IMR-90 (cell line): Measurements from ENCODE around the gene GABRR1. TPM values are rescaled to one million over a fixed set of nuclear protein-coding genes. Genes with fewer than 3 reads are reported as not detected.

Experiments used
- ATAC-seq: fragments of 200-7000 bp; cut with Tn5 transposase; 2 replicates; pipeline ENCODE4 v1.9.1; 2020; ENCODE audit warnings: low read depth, mild to moderate bottlenecking, moderate library complexity
- BruUV-seq: library from RNA; stranded (reverse); fragments of 400-500 nt; replicated peaks from 2 replicates; lab custom pipeline; 2021; lab: Mats Ljungman, UMichigan
- CTCF ChIA-PET: fragments of 300-600 bp; formaldehyde crosslinking; extraction: SDS; loops from one replicate; lab custom pipeline; 2021; ENCODE audit warnings: antibody characterized with exemption; lab: Yijun Ruan, JAX
- POLR2A ChIA-PET: fragments of 300-600 bp; sonication (Branson Sonifier 250); formaldehyde crosslinking; loops from one replicate; lab custom pipeline; 2022; ENCODE audit warnings: antibody characterized with exemption; ENCODE audit not compliant: unreplicated experiment; lab: Charles Lee
- DNase-seq: peaks from one replicate; pipeline ENCODE4 v3.0.0; 2013
- H2AFZ ChIP-seq: replicated peaks from 2 replicates; pipeline ENCODE3; 2013; ENCODE audit warnings: low read length, mild to moderate bottlenecking; ENCODE audit not compliant: poor library complexity
- H2AK5ac ChIP-seq: 2 replicates; pipeline ENCODE4 v1.6.1; 2013; ENCODE audit warnings: low read depth, low read length, inconsistent platforms
- H2AK9ac ChIP-seq: replicated peaks from 2 replicates; pipeline ENCODE3; 2013; ENCODE audit warnings: mild to moderate bottlenecking, low read depth, low read length, moderate library complexity; ENCODE audit not compliant: poor library complexity
- H2BK120ac ChIP-seq: 2 replicates; pipeline ENCODE4 v1.6.1; 2013; ENCODE audit warnings: low read depth, low read length, inconsistent platforms
- H2BK15ac ChIP-seq: 3 replicates; pipeline ENCODE4 v1.6.1; 2013; ENCODE audit warnings: low read depth, low read length, inconsistent platforms
- H2BK20ac ChIP-seq: 2 replicates; pipeline ENCODE4 v1.6.1; 2013; ENCODE audit warnings: low read depth, mild to moderate bottlenecking, inconsistent platforms, low read length, moderate library complexity
- H2BK5ac ChIP-seq: 2 replicates; pipeline ENCODE4 v1.6.1; 2013; ENCODE audit warnings: mild to moderate bottlenecking, low read depth, low read length, inconsistent platforms; ENCODE audit not compliant: poor library complexity, severe bottlenecking
- H3K14ac ChIP-seq: replicated peaks from 2 replicates; pipeline ENCODE4 v1.6.1; 2013; ENCODE audit warnings: low read depth, low read length, inconsistent platforms
- H3K18ac ChIP-seq: 2 replicates; pipeline ENCODE4 v1.6.1; 2013; ENCODE audit warnings: low read depth, low read length, control low read depth
- H3K23ac ChIP-seq: 2 replicates; pipeline ENCODE4 v1.6.1; 2013; ENCODE audit warnings: low read depth, low read length, inconsistent platforms
- H3K27ac ChIP-seq: 2 replicates; pipeline ENCODE4 v1.5.1; 2013; ENCODE audit warnings: mild to moderate bottlenecking, control low read depth, low read length; ENCODE audit not compliant: insufficient read depth
- H3K27me3 ChIP-seq: 2 replicates; pipeline ENCODE4 v1.6.1; 2013; ENCODE audit warnings: low read length; ENCODE audit not compliant: control insufficient read depth, insufficient read depth
- H3K36me3 ChIP-seq: 2 replicates; pipeline ENCODE4 v1.6.1; 2013; ENCODE audit warnings: low read length, mixed read lengths; ENCODE audit not compliant: control insufficient read depth, insufficient read depth
- H3K4ac ChIP-seq: 2 replicates; pipeline ENCODE4 v1.6.1; 2013; ENCODE audit warnings: low read depth, low read length, inconsistent platforms
- H3K4me1 ChIP-seq: 2 replicates; pipeline ENCODE4 v1.6.1; 2013; ENCODE audit warnings: low read length, mixed read lengths; ENCODE audit not compliant: control insufficient read depth, insufficient read depth
- H3K4me2 ChIP-seq: 2 replicates; pipeline ENCODE4 v1.6.1; 2013; ENCODE audit warnings: low read depth, mild to moderate bottlenecking, control low read depth, low read length, moderate library complexity
- H3K4me3 ChIP-seq: 2 replicates; pipeline ENCODE4 v1.5.1; 2013; ENCODE audit warnings: low read depth, mild to moderate bottlenecking, control low read depth, low read length, moderate library complexity; ENCODE audit not compliant: insufficient read depth
- H3K56ac ChIP-seq: 2 replicates; pipeline ENCODE4 v1.6.1; 2013; ENCODE audit warnings: low read length, inconsistent platforms; ENCODE audit not compliant: insufficient read depth; ENCODE audit errors: extremely low read depth
- H3K79me1 ChIP-seq, 2 experiments: 2 replicates each; pipeline ENCODE4 v1.6.1; 2013; ENCODE audit warnings: low read length in 2 of 2, inconsistent platforms in 1 of 2, low read depth in 1 of 2
- H3K9ac ChIP-seq: 2 replicates; pipeline ENCODE4 v1.6.1; 2013; ENCODE audit warnings: low read depth, low read length, control low read depth
- H3K9me1 ChIP-seq: 2 replicates; pipeline ENCODE4 v1.6.1; 2013; ENCODE audit warnings: low read length, inconsistent platforms; ENCODE audit not compliant: insufficient read depth
- H3K9me3 ChIP-seq: 2 replicates; pipeline ENCODE4 v1.6.1; 2013; ENCODE audit warnings: low read length; ENCODE audit not compliant: control insufficient read depth, insufficient read depth
- H4K20me1 ChIP-seq: 2 replicates; pipeline ENCODE4 v1.6.1; 2013; ENCODE audit warnings: low read length, inconsistent platforms; ENCODE audit not compliant: insufficient read depth
- H4K5ac ChIP-seq: 2 replicates; pipeline ENCODE4 v1.6.1; 2013; ENCODE audit warnings: mild to moderate bottlenecking, low read depth, low read length, control low read depth
- H4K8ac ChIP-seq, 2 experiments: 2 replicates each; pipeline ENCODE4 v1.6.1; 2013; ENCODE audit warnings: low read depth in 2 of 2, low read length in 2 of 2, control low read depth in 1 of 2, inconsistent platforms in 1 of 2
- H4K91ac ChIP-seq: 2 replicates; pipeline ENCODE4 v1.6.1; 2013; ENCODE audit warnings: low read depth, low read length, inconsistent platforms; ENCODE audit not compliant: insufficient read depth
- CEBPB ChIP-seq: IDR thresholded peaks from 2 replicates; pipeline ENCODE4 v1.6.1; 2012; ENCODE audit warnings: low read depth, low read length, improper control_type of control experiment
- CTCF ChIP-seq: conservative IDR thresholded peaks from 2 replicates; pipeline ENCODE4 v1.5.1; 2012; ENCODE audit warnings: mild to moderate bottlenecking, low read depth, low read length, improper control_type of control experiment
- ELK1 ChIP-seq: fragments of 150-350 bp; IDR thresholded peaks from 2 replicates; pipeline ENCODE4 v1.6.1; 2016; ENCODE audit warnings: low read depth, mild to moderate bottlenecking, low read length, moderate library complexity, borderline replicate concordance
- FOS ChIP-seq: fragments of 150-350 bp; IDR thresholded peaks from 2 replicates; pipeline ENCODE4 v1.6.1; 2016; ENCODE audit warnings: low read depth, low read length
- MAZ ChIP-seq: IDR thresholded peaks from 2 replicates; pipeline ENCODE4 v1.6.1; 2012; ENCODE audit warnings: low read depth, mild to moderate bottlenecking, low read length, improper control_type of control experiment, moderate library complexity, borderline replicate concordance
- MXI1 ChIP-seq: IDR thresholded peaks from 2 replicates; pipeline ENCODE4 v1.6.1; 2012; ENCODE audit warnings: low read depth, mild to moderate bottlenecking, low read length, moderate library complexity, borderline replicate concordance
- NFE2L2 ChIP-seq: fragments of 150-350 bp; IDR thresholded peaks from 2 replicates; pipeline ENCODE4 v1.6.1; 2016; ENCODE audit warnings: low read depth, mild to moderate bottlenecking, low read length
- POLR2A ChIP-seq: IDR thresholded peaks from 2 replicates; pipeline ENCODE4 v1.6.1; 2012; ENCODE audit warnings: mild to moderate bottlenecking, low read depth, low read length
- RAD21 ChIP-seq: IDR thresholded peaks from 2 replicates; pipeline ENCODE4 v1.6.1; 2012; ENCODE audit warnings: low read length, improper control_type of control experiment
- RFX5 ChIP-seq: IDR thresholded peaks from 2 replicates; pipeline ENCODE4 v1.8.0; 2012; ENCODE audit warnings: low read depth, mild to moderate bottlenecking, low read length, moderate library complexity
- USF2 ChIP-seq: fragments of 150-350 bp; IDR thresholded peaks from 2 replicates; pipeline ENCODE4 v1.6.1; 2017; ENCODE audit warnings: mild to moderate bottlenecking, antibody characterized with exemption, low read length, low read depth
- WGBS, 2 experiments: methylation state at CpG; one replicate each; pipeline versions ENCODE4 v1.1.5 to v1.1.7; 2013; ENCODE audit warnings: missing lambda C conversion rate in 2 of 2; ENCODE audit not compliant: insufficient read length in 1 of 2; ENCODE audit errors: extremely low coverage in 2 of 2; 5-methylcytosine and 5-hydroxymethylcytosine counted together
- dilution Hi-C: fragments of 300-500 bp; cut with HindIII; formaldehyde crosslinking; loops from one replicate; pipeline ENCODE4 v1.14.3; 2018; ENCODE audit warnings: low sequenced_read_pairs; ENCODE audit not compliant: unreplicated experiment
- in situ Hi-C: fragments of 300-500 bp; cut with MboI; formaldehyde crosslinking; loops from 3 replicates; pipeline ENCODE4 v1.14.3; 2019; ENCODE audit warnings: low sequenced_read_pairs, inconsistent platforms, mixed read lengths
- intact Hi-C: fragments of 100-400 bp; cut with micrococcal nuclease; formaldehyde crosslinking; loops from 2 replicates; pipeline ENCODE4 v1.10.0; 2022
- polyA plus RNA-seq, 3 experiments: library from polyadenylated mRNA; depleted of rRNA; stranded (reverse); fragments of >200 nt; gene quantifications; 2 replicates each; pipeline ENCODE4 v1.2.3, GENCODE V29; 2012; ENCODE audit warnings: low replicate concordance in 1 of 3
- total RNA-seq: library from RNA; depleted of rRNA; stranded (reverse); fragments of >200 nt; gene quantifications from 2 replicates; pipeline ENCODE4 v1.2.3, GENCODE V29; 2012

The GABRR1 gene
- total and polyA plus RNA-seq, 2 of the 4 experiments (the other 2 are of a cell fraction) = not detected

- no peak overlapping the region for H3K18ac ChIP-seq
- H2BK120ac ChIP-seq = no peak overlapping the region
- no peak overlapping the region for H3K27ac ChIP-seq
- in situ Hi-C loops (no loop called here), dilution Hi-C loops (no loop called here), intact Hi-C loops (no loop called here)
- H4K5ac ChIP-seq = no peak overlapping the region
- WGBS, 2 experiments = 10% methylated on average over 2 of the region's 4 CpGs; no CpG with 5 or more reads in 1 of the 2 experiments
- H2AFZ ChIP-seq = no peak overlapping the region
- ATAC-seq = no peak
- no peak overlapping the region for H4K91ac ChIP-seq
- H3K9ac ChIP-seq = no peak overlapping the region
- no peak overlapping the region for H3K56ac ChIP-seq
- no peak overlapping the region for H2BK5ac ChIP-seq
- H3K27me3 ChIP-seq = peaks cover 2% of the 10 kb centered on the region; the same call in 1 of the 2 replicates
- no peak overlapping the region for H2BK20ac ChIP-seq
- no peak overlapping the region for H2BK15ac ChIP-seq
- H3K14ac ChIP-seq = no peak overlapping the region
- no peak overlapping the region for H3K23ac ChIP-seq
- POLR2A ChIA-PET = no interaction called here
- no peak overlapping the region for H3K4ac ChIP-seq
- no TSS peak for BruUV-seq
- H4K20me1 ChIP-seq = no peaks in the 10 kb centered on the region
- no peak overlapping the region for H4K8ac ChIP-seq
- H3K9me3 ChIP-seq = peaks cover 3% of the 10 kb centered on the region; the same call in 1 of the 2 replicates
- H3K79me1 ChIP-seq = no peaks in the 10 kb centered on the region
- no peaks in the 10 kb centered on the region for H3K4me1 ChIP-seq
- H3K36me3 ChIP-seq = no peaks in the 10 kb centered on the region
- H3K4me2 ChIP-seq = no peak overlapping the region
- no peak for DNase-seq
- H2AK9ac ChIP-seq = no peak overlapping the region
- no peak overlapping the region for H3K4me3 ChIP-seq
- H3K9me1 ChIP-seq = no peaks in the 10 kb centered on the region
- CTCF ChIA-PET = no interaction called here
- TF ChIP-seq USF2 (no peak), CTCF (no peak), RFX5 (no peak), FOS (no peak), MAZ (no peak), CEBPB (no peak), RAD21 (no peak), NFE2L2 (no peak), POLR2A (no peak), MXI1 (no peak), ELK1 (no peak)
- no peak overlapping the region for H2AK5ac ChIP-seq
These were observed 20.0 kb downstream of the GABRR1 start for GRCh38 chr6:89197141-89197540.
